ENCODE results near the gene PSORS1C2.
"Not testable (repeated sequence)": the region's sequence is repeated elsewhere in the genome, so short reads cannot be mapped to it uniquely, and the experiment has no call there.

PSORS1C2 gene

DNA sequence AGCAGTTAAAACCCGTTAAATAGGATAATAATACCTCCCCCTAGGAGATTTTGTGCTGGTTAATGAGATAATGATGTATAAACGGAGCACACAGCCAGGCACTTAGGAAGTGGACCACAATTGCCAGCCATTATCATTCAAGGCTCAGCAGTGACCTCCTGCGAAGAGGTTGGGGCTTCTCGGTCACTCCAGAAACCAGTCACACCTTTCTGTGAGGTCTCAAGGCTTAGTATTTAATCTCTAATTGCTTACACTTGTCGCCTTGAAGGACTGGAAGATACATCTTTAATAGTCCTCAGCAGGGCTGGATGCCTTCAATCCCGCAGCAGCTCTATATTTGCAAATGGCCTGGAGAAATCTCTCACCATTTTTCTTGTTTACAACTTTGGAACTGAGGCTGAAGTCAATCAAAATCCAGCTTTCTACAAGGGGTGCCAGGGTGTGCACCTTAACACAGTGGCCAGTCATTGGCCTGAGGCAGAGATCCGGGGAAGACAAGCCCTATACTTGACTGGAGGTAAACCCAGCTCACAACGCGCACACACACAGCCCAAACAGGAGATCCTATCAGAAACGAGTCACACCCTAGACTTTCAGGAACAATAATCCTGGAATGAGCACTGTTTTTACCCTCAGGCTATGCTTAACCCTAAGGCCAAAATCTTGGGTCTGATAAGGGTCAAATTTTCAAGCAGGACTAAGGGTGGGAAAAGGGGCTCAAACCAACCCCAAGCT is 30.4 kb upstream of the PSORS1C2 start:
- TF ChIP-seq POLR2AphosphoS5 (IDR thresholded peaks at IDR 0.05; ENCODE audit: borderline replicate concordance, low read depth, low read length) (no peak), FOXP2 (optimal IDR thresholded peaks at IDR 0.05; ENCODE audit: control extremely low read depth, extremely low read length, insufficient read depth) (no peak), EZH2 (IDR thresholded peaks at IDR 0.05) (no peak)
- DNase-seq (ENCODE audit: low read depth, low spot score), result no peak
- Histone ChIP-seq H3K9ac (ENCODE audit: insufficient read length) (no peak overlapping the region), H3K36me3 (ENCODE audit: insufficient read depth, low read length) (no peaks in the 10 kb centered on the region), H3K9me3 (ENCODE audit: low read depth, low read length) (no peaks in the 10 kb centered on the region), H3K27ac (no peak overlapping the region), H3K4me3 (no peak overlapping the region)

DNA sequence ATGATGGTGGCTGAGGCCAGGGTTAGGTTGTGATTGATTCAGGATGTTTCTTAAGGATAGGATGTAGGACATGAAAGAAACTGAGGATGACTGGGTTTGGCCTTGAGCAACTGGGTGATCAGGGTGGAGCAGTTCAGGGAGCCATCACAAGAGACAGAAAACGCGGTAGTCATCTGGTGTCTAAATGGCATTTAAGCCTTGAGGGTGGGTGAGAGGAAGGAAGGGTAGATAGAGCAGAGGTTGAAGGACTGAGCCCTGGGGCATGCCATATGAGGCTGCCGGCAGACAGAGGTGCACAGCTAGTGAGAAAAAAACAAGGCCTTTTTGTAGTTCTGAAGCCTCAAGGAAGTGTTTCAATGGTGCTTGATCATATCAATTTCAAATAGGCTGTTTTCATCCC is 29.7 kb upstream of the PSORS1C2 start:
- TF ChIP-seq EZH2 (IDR thresholded peaks at IDR 0.05), result no peak
- no peak for TF ChIP-seq FOXP2 (optimal IDR thresholded peaks at IDR 0.05; ENCODE audit: control extremely low read depth, extremely low read length, insufficient read depth)
- no peak for TF ChIP-seq POLR2AphosphoS5 (IDR thresholded peaks at IDR 0.05; ENCODE audit: borderline replicate concordance, low read depth, low read length)
- H3K4me3 ChIP-seq, result no peak overlapping the region
- H3K9ac ChIP-seq (ENCODE audit: insufficient read length), result no peak overlapping the region
- no peak for DNase-seq (ENCODE audit: low read depth, low spot score)
- no peaks in the 10 kb centered on the region for H3K9me3 ChIP-seq (ENCODE audit: low read depth, low read length)
- no peak overlapping the region for H3K27ac ChIP-seq
- H3K36me3 ChIP-seq (ENCODE audit: insufficient read depth, low read length), result no peaks in the 10 kb centered on the region

GRCh38 chr6:31165986-31166385 is 27.1 kb upstream of the PSORS1C2 start:
- Histone ChIP-seq H3K9ac (ENCODE audit: insufficient read length) (no peak overlapping the region), H3K4me3 (no peak overlapping the region), H3K36me3 (ENCODE audit: insufficient read depth, low read length) (peaks cover 6% of the 10 kb centered on the region; the same call in 1 of the 2 replicates), H3K27ac (no peak overlapping the region), H3K9me3 (ENCODE audit: low read depth, low read length) (no peaks in the 10 kb centered on the region)
- TF ChIP-seq EZH2 (IDR thresholded peaks at IDR 0.05), result no peak
- no peak for TF ChIP-seq POLR2AphosphoS5 (IDR thresholded peaks at IDR 0.05; ENCODE audit: borderline replicate concordance, low read depth, low read length)
- TF ChIP-seq FOXP2 (optimal IDR thresholded peaks at IDR 0.05; ENCODE audit: control extremely low read depth, extremely low read length, insufficient read depth), result no peak
- DNase-seq (ENCODE audit: low read depth, low spot score), result no peak

- H3K9ac ChIP-seq (ENCODE audit: insufficient read length); H3K36me3 ChIP-seq (ENCODE audit: insufficient read depth, low read length); H3K27ac ChIP-seq: not testable (repeated sequence)
Observed at GRCh38 chr6:31165064-31165832, 26.4 kb upstream of the PSORS1C2 start.

GRCh38 chr6:31164475-31165063 is 25.7 kb upstream of the PSORS1C2 start:
- not testable (repeated sequence) for H3K9me3 ChIP-seq (ENCODE audit: low read depth, low read length); H3K4me3 ChIP-seq; H3K9ac ChIP-seq (ENCODE audit: insufficient read length); DNase-seq (ENCODE audit: low read depth, low spot score); H3K36me3 ChIP-seq (ENCODE audit: insufficient read depth, low read length); H3K27ac ChIP-seq

More at GRCh38 chr6:31165064-31165832, 26.4 kb upstream of the PSORS1C2 start:
- not testable (repeated sequence) for H3K4me3 ChIP-seq; DNase-seq (ENCODE audit: low read depth, low spot score); H3K9me3 ChIP-seq (ENCODE audit: low read depth, low read length)

DNA sequence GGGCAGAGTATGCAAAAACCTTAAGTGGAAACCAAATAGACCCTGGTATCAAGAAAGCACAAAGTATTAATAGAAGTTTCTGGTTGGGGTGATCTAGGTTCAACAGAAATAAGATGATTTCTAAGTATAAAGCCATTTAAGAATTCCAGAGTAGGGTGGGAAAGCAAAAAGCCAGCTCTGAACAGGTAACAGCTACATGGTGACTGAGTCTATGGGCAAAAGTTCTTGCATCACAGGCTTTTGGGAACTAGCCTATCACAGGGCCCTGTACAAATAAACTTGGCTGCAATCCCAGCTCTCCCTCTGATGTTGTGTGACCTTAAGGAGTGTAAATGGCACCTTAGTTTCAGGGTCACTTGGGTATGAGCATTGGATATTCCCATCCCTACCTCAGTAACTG is 25.1 kb upstream of the PSORS1C2 start:
- Histone ChIP-seq H3K36me3 (ENCODE audit: insufficient read depth, low read length) (peaks cover 6% of the 10 kb centered on the region; the same call in 1 of the 2 replicates), H3K27ac (no peak overlapping the region), H3K4me3 (no peak overlapping the region), H3K9me3 (ENCODE audit: low read depth, low read length) (no peaks in the 10 kb centered on the region), H3K9ac (ENCODE audit: insufficient read length) (no peak overlapping the region)
- no peak for DNase-seq (ENCODE audit: low read depth, low spot score)
- TF ChIP-seq EZH2 (IDR thresholded peaks at IDR 0.05) (no peak), POLR2AphosphoS5 (IDR thresholded peaks at IDR 0.05; ENCODE audit: borderline replicate concordance, low read depth, low read length) (no peak)

DNA sequence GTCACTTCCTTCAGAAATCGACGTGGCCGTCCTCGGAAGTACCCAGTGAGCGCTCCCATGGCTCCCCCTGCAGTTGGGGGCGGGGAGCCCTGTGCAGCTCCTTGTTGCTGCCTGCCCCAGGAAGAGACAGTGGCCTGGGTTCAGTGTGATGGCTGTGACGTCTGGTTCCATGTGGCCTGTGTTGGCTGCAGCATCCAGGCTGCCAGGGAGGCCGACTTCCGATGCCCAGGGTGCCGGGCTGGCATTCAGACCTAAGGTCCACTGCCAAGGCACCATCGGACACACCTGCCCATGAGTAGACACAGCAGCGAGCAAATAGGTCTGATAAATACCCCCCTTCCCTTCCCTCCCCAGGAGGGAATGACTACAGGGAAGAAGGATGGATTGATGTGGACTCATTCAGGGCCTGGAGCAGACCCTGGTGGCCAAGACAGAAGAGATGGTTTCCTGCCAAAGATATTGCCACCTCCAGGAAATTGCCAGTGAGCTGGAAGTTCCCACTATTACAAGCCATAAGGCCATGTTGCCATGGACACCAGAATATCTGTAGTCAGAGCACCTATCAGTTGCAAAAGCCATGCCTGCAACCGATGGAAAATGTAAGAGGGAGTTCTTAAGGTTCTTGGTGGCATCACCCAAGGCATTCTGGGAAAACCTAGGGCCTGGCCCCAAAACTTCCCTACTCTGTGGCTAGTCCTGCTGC is 23.7 kb upstream of the PSORS1C2 start:
- Histone ChIP-seq H3K9ac (ENCODE audit: insufficient read length) (no peak overlapping the region), H3K4me3 (no peak overlapping the region), H3K36me3 (ENCODE audit: insufficient read depth, low read length) (peaks cover 6% of the 10 kb centered on the region; the same call in 1 of the 2 replicates), H3K27ac (no peak overlapping the region), H3K9me3 (ENCODE audit: low read depth, low read length) (no peaks in the 10 kb centered on the region)
- DNase-seq (ENCODE audit: low read depth, low spot score), result no peak
- no peak for TF ChIP-seq FOXP2 (optimal IDR thresholded peaks at IDR 0.05; ENCODE audit: control extremely low read depth, extremely low read length, insufficient read depth)
- no peak for TF ChIP-seq POLR2AphosphoS5 (IDR thresholded peaks at IDR 0.05; ENCODE audit: borderline replicate concordance, low read depth, low read length)
- TF ChIP-seq EZH2 (IDR thresholded peaks at IDR 0.05), result no peak
